Endometrial microvascular endothelial cells (primary cell): Measurements from ENCODE around the gene SIRPA. TPM values are rescaled to one million over a fixed set of nuclear protein-coding genes. Genes with fewer than 3 reads are reported as not detected.
"Not testable (repeated sequence)": the region's sequence is repeated elsewhere in the genome, so short reads cannot be mapped to it uniquely, and the experiment has no call there.

Source experiments
- in situ Hi-C: cut with HindIII; loops from 2 replicates; pipeline ENCODE4 v1.10.0; 2017; ENCODE audit warnings: low sequenced_read_pairs, low pct_unique_long_range_greater_than_20kb; ENCODE audit errors: inconsistent ontology term
- total RNA-seq: library from RNA; depleted of rRNA; stranded (reverse); fragments of >200 nt; gene quantifications from one replicate; pipeline ENCODE4 v1.2.3, GENCODE V29; 2015; ENCODE audit errors: inconsistent ontology term

SIRPA gene
- total RNA-seq, 1 donor from 2014 or later, result 14.0 TPM

- in situ Hi-C loops, result no loop called here
Observed at GRCh38 chr20:1899241-1899525, 4.0 kb downstream of the SIRPA start.

GRCh38 chr20:1900321-1900801 lies 5.2 kb downstream of the SIRPA start:
- in situ Hi-C loops, result no loop called here

- in situ Hi-C loops, result no loop called here
Observed at GRCh38 chr20:1901704-1902103, 6.5 kb downstream of the SIRPA start.

GRCh38 chr20:1902188-1902587 lies 7.0 kb downstream of the SIRPA start:
- in situ Hi-C loops, result no loop called here

GRCh38 chr20:1904135-1904534 lies 8.9 kb downstream of the SIRPA start:
- in situ Hi-C loops, result no loop called here

GRCh38 chr20:1905009-1905408 lies 9.8 kb downstream of the SIRPA start:
- in situ Hi-C loops, result no loop called here

GRCh38 chr20:1905693-1906092 lies 10.5 kb downstream of the SIRPA start:
- in situ Hi-C loops, result no loop called here

GRCh38 chr20:1906361-1907051 lies 11.3 kb downstream of the SIRPA start:
- in situ Hi-C loops, result no loop called here

- in situ Hi-C loops, result no loop called here
Observed at GRCh38 chr20:1907586-1907985, 12.4 kb downstream of the SIRPA start.

- in situ Hi-C loops, result no loop called here
Observed at GRCh38 chr20:1908191-1908590, 13.0 kb downstream of the SIRPA start.

GRCh38 chr20:1909097-1909496 lies 13.9 kb downstream of the SIRPA start:
- in situ Hi-C loops, result no loop called here

GRCh38 chr20:1911536-1911935 lies 16.3 kb downstream of the SIRPA start:
- in situ Hi-C loops, result no loop called here

- in situ Hi-C loops, result no loop called here
Observed at GRCh38 chr20:1912053-1912452, 16.8 kb downstream of the SIRPA start.

GRCh38 chr20:1912646-1913045 lies 17.4 kb downstream of the SIRPA start:
- in situ Hi-C loops, result no loop called here

GRCh38 chr20:1915233-1915632 lies 20.0 kb downstream of the SIRPA start:
- in situ Hi-C loops, result not testable (repeated sequence)

GRCh38 chr20:1915725-1916124 lies 20.5 kb downstream of the SIRPA start:
- in situ Hi-C loops, result no loop called here

- in situ Hi-C loops, result no loop called here
Observed at GRCh38 chr20:1917786-1918185, 22.6 kb downstream of the SIRPA start.

GRCh38 chr20:1918491-1919165 lies 23.4 kb downstream of the SIRPA start:
- in situ Hi-C loops, result no loop called here

- in situ Hi-C loops, result no loop called here
Observed at GRCh38 chr20:1920252-1920651, 25.0 kb downstream of the SIRPA start.

- in situ Hi-C loops, result no loop called here
Observed at GRCh38 chr20:1920826-1921225, 25.6 kb downstream of the SIRPA start.

- in situ Hi-C loops, result not testable (repeated sequence)
Observed at GRCh38 chr20:1921985-1922384, 26.8 kb downstream of the SIRPA start.
